IPS DF 19.7 (cell line): ENCODE data around the gene RRAS2.
"Not testable (repeated sequence)": the region's sequence is repeated elsewhere in the genome, so short reads cannot be mapped to it uniquely, and the experiment has no call there.

ENCODE experiments used
- DNase-seq: peaks from one replicate; pipeline ENCODE4 v3.0.0-alpha.2; 2013; ENCODE audit warnings: low read depth, low spot score

RRAS2 gene

DNA sequence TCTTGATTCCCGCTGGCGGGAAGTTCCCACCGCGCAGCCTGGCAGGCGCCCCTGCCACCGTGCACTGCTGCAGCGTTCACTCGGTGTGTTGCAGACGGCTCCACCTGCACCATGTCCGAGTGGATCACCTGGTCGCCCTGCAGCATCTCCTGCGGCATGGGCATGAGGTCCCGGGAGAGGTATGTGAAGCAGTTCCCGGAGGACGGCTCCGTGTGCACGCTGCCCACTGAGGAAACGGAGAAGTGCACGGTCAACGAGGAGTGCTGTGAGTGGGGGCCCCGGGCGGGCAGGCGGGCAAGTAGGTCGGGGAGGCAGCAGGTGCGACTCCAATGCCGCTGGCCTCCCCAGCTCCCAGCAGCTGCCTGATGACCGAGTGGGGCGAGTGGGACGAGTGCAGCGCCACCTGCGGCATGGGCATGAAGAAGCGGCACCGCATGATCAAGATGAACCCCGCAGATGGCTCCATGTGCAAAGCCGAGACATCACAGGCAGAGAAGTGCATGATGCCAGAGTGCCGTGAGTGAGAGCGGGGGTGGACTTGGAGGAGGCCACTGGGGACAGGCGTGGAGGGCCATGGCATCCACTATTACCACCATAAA is 99.7 kb downstream of the RRAS2 start:
- DNase-seq, result no peak

DNA sequence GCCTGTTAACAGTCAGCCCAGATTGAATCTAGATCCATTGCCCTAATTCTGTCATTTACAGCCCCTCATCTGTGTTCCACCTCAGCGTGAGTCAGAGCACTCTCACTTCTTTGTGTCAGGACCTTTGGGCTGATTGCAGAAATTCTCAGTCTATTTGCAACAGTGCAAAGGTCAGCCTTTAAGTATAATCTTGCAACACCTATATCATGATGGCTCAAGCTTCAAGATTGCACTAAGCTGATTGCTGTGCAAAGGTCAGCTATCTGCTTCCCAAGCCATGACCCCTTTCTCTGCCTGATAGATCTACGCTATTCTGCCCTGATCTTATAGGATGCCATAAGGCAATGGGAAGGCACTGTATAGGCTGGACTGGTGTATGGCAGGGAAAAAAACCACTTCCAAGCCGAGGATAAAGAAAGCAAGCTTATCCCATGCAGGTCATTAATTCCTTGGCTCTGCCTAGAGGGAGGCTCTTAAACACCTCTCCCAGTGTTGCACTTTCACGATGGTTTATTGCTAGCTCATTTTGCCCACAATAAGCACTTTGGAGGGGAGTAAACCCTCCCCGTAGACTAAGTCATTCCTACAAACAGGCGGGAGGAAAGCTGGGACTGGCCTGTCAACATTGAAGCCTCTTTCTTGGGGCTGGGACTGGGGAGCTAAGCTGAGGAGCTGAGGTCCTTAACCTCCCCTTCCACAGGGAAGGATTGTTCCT is 100.6 kb downstream of the RRAS2 start:
- DNase-seq, result no peak

DNA sequence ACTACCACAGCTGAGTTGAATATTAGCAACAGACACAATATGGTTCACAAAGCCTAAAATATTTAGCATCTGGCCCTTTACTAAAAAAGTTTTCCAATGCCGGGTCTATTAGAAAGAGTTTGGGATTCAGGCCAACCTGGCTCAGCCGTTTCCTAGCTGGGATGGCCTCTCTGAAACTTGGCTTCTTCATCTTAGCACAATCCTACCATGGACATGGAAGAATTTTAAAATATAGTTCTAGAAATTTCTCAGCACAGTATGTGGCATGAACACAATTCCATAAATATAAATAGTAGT is 103.8 kb downstream of the RRAS2 start:
- DNase-seq, result no peak

DNA sequence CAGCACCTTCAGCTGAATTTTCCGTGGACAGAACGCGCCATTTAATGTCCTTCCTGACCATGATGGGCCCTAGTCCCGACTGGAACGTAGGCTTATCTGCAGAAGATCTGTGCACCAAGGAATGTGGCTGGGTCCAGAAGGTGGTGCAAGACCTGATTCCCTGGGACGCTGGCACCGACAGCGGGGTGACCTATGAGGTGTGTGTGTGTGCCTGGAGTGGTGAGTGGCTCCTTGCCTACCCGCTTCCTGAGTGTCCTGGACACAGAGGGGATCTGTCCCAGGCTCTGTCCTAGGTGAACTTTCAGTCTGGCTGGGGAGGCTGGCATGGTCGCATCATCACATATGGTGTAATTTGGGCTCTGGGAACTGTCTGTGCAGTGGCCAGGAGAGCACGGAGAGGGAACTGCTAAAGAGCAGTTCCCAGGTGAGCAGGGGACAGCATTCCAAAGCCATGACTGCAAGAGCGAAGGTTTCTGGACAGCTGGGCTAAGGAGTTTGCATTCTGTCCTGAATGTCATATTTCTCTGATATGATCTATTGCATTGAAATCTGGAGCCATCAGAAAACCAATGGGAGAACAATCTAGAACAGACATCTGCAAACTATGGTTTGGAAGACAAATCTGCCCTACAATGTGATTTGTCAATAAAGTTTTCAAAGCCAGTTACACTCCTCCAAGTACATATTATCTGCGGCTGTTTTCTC is 104.3 kb downstream of the RRAS2 start:
- no peak for DNase-seq

DNA sequence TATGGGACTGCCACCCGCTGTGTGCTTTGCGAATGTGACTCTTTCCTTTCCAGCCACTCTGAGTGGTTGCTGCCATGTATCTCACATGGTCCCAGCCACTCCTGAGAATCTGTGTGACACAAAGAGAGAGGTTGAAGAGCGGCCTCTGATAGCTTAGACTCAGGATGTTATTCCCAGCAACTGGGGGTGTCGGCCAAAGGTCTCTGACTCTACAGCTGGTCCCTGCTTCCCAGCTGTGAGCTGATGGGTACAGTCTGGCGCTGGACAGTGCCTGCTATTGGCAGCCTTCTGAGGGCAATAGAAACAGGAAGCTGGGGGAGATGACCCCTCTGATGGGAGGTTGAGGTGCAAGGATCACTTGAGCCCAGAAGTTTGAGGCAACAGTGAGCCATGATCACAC is 105.1 kb downstream of the RRAS2 start:
- no peak for DNase-seq

DNA sequence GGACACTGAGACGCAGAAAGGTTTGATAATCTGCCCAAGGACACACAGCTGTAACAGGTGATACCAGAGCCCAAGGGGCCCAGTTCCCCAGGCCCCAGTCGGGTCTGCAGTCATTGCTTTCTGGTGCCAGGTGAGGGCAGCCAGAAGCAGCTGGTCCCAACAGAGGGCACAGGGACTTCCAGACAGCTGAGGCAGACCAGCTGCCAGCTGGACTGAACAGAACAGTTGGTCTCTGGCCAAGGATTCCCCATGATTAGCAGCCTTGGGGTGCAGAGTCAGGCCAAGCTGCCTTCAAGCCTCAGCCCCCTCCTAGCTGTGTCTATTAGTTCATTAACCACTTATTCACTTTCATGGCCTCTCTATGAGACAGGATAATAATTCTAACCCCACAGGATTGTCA is 105.6 kb downstream of the RRAS2 start:
- no peak for DNase-seq

DNA sequence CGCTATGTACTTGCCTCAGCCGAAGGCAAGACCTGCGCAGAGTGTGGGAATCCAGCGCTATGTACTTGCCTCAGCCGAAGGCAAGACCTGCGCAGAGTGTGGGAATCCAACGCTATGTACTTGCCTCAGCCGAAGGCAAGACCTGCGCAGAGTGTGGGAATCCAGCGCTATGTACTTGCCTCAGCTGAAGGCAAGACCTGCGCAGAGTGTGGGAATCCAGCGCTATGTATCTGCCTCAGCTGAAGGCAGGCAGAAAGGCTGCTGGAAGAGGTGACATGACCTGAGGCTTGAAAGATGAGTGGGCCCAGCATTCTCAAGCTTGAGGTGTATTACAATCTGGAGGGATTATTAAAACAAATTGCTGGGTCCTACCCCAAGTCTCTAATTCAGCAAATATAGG is 106.5 kb downstream of the RRAS2 start:
- DNase-seq, result not testable (repeated sequence)

DNA sequence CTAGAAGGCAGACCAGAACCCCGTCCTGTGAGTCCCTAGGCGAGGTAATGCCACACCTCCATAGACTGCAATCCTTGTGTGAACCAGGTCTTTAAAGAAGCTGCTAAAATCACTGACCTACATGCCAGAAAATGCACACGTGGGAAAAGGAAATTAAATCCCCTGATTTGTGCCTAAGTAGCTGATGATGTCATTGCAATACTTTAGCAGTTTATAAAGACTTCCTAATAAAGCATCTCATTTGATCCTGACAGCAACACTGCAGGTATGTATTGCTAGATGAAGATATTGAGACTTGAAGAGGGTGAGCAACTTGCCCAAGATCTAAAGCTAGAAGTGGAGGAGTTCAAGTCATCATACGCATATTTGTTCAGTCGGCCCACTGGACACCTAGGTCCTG is 107.2 kb downstream of the RRAS2 start:
- no peak for DNase-seq

DNA sequence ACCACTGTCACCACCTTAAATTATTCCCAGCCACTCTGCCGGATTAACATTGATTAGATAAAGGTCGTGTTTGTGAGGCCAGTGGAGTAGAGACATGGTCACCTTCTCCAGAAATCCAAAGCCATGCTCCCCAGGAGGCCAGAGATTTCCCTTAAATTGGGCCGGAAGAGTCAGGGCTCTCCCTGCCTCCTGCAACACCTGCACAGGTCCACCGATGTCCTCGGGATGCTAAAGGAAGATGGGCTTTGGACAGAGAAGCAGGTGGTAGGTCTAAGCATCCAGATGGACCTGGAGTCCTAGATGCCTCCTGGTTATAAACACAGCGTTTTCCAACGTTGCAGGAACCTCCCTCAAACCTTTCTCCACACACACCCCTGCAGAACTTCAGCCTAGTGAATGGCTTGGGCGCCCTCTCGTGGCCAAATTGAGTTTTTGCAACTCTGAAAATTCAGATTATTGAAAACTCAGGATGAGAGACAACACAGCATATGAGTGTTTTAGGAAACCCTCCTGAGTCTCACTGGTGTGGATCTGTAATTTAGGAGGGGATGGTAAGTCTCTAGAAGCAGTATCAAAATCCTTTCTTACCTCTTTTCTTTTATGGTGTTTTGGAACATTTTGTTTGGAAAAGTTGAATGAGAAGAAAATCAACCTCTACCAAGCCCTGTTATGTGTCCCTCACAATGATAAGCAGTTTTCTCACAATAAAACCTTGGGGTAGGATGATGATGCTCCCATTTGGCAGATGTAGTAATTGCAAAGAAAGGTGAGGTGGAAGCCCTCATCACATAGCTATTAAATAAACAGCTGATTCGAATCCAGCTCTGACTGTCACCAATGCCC is 109.6 kb downstream of the RRAS2 start:
- no peak for DNase-seq

DNA sequence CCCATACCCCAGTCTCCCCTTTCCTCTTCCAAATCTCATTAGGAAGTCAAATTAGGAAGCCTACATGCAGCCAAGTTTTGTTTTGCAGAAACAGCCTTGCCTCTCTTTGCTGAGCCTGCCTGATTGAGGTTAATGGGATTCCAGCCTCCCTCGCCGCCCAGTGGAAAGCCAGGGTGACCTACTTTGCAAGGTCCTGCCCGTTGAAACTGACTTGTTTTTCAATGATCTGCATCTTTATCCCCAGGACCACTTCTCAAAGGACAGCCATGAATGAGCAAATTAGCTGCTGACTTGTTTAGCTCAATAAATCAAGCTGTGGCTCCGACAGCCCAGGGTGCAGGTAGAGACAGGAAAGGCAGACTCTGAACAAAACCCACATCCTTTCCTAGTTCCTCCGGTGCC is 110.4 kb downstream of the RRAS2 start:
- DNase-seq, result no peak

DNA sequence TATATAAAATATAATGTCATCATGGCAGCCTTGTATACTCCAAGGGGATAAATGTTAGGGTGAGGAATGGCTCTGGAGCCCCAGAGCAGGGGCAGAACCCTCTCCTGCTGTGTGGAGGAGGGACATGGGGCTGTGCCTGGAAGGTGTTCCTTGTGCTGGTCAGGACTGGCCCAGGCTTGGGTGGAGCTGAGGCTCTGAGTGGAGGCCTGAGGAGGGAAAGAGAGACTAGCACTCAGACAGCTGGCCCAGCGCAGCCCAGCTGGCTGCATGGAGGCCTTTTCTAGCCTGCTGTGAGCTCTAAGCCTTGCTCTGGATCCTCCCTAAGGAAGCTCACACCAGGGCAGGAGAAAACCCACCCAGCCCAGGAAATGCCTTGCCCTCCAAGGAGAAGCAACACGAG is 113.5 kb downstream of the RRAS2 start:
- DNase-seq, result no peak

DNA sequence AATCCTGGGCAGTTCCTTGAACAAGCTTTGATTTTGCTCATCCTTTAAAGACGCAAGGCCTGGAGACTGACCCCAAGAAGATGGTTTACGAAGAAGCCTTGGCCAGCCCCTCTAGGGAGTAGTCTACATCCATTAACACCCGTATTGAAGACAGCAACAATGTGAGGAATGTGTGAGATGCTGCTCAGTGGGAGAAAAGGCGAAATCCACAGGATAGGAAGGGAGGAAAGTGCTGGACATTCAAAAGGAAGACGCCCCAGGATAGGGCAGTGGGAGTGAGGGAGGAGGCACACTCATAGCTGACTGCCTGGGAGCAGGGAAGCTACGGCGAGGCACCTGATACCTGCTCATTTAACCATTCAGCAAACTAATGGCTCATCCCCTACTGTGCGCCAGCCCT is 114.1 kb downstream of the RRAS2 start:
- DNase-seq, result no peak

DNA sequence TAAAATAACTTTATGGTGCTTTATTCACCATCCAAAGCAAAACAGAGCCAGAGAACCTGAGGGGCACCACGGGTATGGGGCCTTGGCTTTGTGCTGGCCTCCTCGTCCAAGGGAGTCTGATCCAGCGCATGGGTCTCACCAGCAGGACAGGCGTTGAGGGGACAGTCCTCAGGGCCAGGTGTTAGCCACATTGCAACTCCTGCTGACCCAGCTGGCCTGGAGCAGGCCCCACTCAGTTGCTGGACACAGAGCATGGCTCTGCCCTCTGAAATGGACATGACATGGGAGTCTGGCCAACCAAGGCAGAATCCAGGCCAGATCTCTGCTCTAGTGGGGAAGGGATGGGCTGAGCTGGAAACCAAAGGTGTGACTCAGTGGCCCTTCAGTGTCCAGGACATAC is 116.2 kb downstream of the RRAS2 start:
- no peak for DNase-seq

DNA sequence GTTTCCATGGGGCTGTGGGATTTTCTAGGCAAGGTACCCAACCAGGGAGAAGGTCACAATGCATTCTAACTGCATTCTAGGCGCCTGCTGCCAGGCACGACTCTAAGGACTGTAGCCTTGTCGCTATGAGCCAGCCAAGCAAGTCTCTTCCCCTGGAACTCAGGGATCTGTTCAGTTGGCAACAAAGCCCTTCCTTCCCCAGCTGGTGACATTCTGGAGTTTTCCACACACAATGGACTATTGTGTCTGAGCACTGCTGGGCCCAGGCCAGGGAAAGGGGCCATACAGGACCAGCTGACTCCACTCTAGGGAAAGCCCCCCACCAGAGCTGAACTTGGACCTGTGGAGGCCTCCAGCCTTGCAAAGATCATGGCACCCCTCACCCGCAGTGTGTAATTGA is 116.8 kb downstream of the RRAS2 start:
- DNase-seq, result no peak

DNA sequence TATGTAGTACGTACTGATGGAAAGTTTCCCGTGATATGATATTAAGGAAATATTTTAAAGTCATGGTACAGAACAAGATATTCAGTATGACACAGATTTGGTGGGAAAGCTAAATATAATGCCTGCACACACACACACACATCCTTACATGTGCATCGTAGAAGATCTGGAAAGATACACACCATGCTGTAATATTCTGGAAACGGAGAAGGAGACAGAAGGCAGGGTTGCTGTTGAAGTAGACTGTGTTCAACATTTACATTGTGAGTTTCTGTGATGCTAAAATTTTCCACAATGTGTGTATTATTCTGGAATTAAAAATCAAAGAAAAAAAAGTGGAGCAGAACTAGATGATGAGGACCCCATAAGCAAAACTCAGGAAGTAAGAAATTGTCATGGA is 118.0 kb downstream of the RRAS2 start:
- DNase-seq, result no peak

DNA sequence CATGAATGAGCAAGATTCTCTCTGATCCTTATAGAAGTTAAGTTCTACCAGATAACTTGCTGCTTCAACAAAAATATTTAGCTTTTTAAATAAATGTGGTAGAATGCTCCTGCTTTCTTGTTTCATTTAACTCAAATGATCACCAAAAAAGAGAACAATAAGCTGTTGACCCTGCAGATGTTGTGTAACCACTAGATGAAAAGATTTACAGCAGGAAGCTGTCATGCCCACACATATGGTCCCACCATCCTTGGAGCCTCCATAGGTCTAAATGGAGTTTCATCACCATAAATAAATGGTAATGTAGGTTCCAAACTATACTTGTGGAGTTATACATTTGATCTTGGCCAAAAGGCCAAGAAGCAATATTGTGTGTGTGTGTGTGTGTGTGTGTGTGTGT is 118.8 kb downstream of the RRAS2 start:
- DNase-seq, result no peak

DNA sequence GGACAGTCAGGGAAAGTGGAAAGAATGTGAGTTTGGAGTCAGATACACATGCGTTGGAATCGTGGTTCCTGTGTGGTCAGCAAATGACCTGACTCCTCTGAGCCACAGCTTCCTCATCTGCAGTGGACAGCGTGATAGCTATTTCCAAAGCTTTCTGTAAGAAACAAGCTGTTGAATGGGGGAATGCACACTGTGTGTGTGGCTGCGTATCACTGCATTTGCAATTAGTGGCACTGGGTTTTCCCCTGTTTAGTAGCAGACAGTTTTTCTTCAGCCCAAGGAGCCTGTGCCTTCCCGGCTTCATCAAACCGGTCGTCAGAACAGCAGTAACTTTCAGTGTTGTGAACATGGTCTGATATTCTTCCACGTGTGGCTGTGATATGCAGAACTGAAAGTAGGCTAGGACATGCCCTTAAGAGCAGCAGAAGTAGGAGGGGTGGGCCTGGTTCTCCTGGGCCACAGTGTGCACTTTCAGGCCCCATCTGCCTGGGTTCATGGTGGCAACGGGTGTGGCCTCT is 121.5 kb downstream of the RRAS2 start:
- DNase-seq, result no peak

DNA sequence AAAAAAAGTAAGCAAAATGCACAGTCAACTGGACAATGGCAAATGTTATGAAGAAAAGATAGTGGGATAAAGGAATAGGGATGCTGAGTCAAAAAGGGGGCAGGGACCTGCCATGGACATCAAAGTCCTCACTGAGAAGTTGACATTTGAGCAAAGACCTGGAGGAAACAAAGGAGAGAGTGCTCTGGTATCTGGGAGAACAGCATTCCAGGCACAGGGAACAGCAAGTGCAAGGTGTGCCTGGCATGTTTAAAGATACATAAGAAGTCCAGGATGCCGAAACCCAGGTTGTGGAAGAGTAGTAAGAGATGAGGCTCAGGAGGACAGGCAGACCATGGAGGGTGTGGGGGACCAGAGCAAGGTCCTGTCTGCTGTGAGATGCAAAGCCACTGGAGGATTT is 123.3 kb downstream of the RRAS2 start:
- DNase-seq, result no peak

DNA sequence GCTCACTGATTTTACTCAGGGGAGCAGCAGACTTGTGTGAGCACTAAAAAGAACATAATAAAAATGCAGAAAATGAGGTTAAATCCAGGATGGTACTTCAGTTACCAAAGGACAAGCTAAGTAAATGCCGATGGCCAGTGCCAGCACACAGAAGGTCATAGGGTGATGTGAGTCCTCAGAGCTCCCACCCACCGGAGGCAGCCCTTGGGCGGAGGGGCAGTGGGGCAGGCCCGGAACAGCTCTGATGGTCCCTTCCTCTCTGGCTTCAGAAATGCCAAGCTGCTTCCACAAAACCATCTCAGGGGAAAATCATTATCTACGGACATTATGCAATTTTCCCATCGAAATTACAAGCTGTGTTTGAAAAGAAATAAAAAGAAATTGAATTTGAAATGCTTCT is 124.5 kb downstream of the RRAS2 start:
- DNase-seq, result no peak

DNA sequence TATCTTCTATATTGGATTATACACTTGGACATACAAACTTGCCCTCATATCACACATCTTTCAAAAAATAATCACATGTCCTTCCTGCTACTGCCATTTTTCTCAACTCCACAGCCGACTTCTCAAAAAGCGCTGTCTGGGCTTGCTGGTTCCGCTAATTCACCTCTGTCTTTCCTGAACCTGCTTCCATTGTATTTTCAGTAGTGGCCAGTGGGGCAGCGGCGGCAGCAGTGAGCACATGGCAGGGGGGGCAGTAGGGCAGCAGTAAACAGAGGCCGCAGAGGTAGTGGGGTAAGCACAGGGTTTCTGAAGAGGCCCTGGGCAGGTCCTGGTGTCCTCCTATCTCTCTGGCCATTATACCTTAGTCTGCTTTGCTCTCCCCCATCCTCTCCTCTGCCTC is 126.3 kb downstream of the RRAS2 start:
- no peak for DNase-seq

DNA sequence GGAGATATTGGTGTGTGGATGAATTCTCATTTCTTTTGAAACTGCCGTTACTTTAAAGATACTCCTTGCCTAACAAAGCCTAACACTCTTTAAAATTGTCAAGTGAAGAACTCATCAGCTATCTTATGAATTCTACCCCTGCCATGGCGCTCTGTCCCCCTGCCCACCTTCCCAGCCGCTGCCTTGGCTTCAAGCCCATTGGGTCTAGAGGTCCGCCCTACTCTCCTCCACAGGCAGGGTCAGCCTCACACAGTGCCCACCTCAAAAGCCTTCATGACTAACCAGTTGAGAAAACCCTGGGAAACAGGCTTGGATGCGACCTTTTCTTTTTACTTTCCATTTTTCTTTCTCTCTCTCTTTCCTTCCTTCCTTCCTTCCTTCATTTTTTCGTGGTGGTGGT is 128.6 kb downstream of the RRAS2 start:
- DNase-seq, result no peak

DNA sequence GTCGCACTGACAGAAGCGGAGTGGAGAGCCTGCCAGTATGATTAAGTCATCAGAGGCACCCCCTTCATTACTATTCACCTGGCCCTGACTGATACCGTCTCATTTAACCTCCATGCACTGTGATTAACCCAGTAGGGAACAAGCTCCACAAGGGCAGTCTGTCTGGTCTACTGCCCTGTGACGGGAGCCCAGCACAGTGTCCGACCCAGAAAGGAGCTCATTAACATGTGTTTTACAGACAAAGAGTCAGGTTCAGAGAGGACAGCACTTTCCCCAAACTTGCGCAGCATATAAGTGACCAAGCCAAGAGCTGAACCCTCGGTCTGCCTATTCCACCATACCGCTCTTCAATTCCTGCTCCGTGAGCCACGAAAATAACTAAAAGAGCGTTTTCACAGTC is 129.5 kb downstream of the RRAS2 start:
- no peak for DNase-seq
